IPS DF 19.7 (cell line): ENCODE measurements around the gene PGPEP1.
"Not testable (repeated sequence)": the region's sequence is repeated elsewhere in the genome, so short reads cannot be mapped to it uniquely, and the experiment has no call there.

ENCODE experiments used
- DNase-seq: peaks from one replicate; pipeline ENCODE4 v3.0.0-alpha.2; 2013; ENCODE audit warnings: low read depth, low spot score

PGPEP1 gene

GRCh38 chr19:18332917-18333530, 7.4 kb upstream of the PGPEP1 start:
- DNase-seq = no peak

GRCh38 chr19:18333680-18334079, 6.7 kb upstream of the PGPEP1 start:
- no peak for DNase-seq

GRCh38 chr19:18336121-18336520, 4.3 kb upstream of the PGPEP1 start:
- no peak for DNase-seq

GRCh38 chr19:18338541-18338940, 1.9 kb upstream of the PGPEP1 start:
- no peak for DNase-seq

- no peak for DNase-seq
Observed at GRCh38 chr19:18339723-18340122, 675 bp upstream of the PGPEP1 start.

- DNase-seq = no peak
Observed at GRCh38 chr19:18340990-18341868, 831 bp downstream of the PGPEP1 start.

- no peak for DNase-seq
Observed at GRCh38 chr19:18342090-18342632, 1.8 kb downstream of the PGPEP1 start.

GRCh38 chr19:18344582-18344950, 4.2 kb downstream of the PGPEP1 start:
- no peak for DNase-seq

- DNase-seq = no peak
Observed at GRCh38 chr19:18345296-18345695, 4.9 kb downstream of the PGPEP1 start.

- no peak for DNase-seq
Observed at GRCh38 chr19:18346091-18346490, 5.7 kb downstream of the PGPEP1 start.

- DNase-seq = no peak
Observed at GRCh38 chr19:18348171-18348570, 7.8 kb downstream of the PGPEP1 start.

- not testable (repeated sequence) for DNase-seq
Observed at GRCh38 chr19:18348818-18349339, 8.5 kb downstream of the PGPEP1 start.

GRCh38 chr19:18349524-18350128, 9.2 kb downstream of the PGPEP1 start:
- no peak for DNase-seq

- DNase-seq = no peak
Observed at GRCh38 chr19:18350490-18350889, 10.1 kb downstream of the PGPEP1 start.

- DNase-seq = no peak
Observed at GRCh38 chr19:18351544-18351943, 11.1 kb downstream of the PGPEP1 start.

GRCh38 chr19:18353378-18354005, 13.1 kb downstream of the PGPEP1 start:
- no peak for DNase-seq

- DNase-seq = not testable (repeated sequence)
Observed at GRCh38 chr19:18354743-18355142, 14.3 kb downstream of the PGPEP1 start.

- no peak for DNase-seq
Observed at GRCh38 chr19:18357041-18357440, 16.6 kb downstream of the PGPEP1 start.

GRCh38 chr19:18361646-18362045, 21.2 kb downstream of the PGPEP1 start:
- no peak for DNase-seq

GRCh38 chr19:18362934-18363542, 22.6 kb downstream of the PGPEP1 start:
- no peak for DNase-seq

GRCh38 chr19:18363787-18364186, 23.4 kb downstream of the PGPEP1 start:
- no peak for DNase-seq
